ENCODE results near the gene BTBD9.

Gene BTBD9

DNA sequence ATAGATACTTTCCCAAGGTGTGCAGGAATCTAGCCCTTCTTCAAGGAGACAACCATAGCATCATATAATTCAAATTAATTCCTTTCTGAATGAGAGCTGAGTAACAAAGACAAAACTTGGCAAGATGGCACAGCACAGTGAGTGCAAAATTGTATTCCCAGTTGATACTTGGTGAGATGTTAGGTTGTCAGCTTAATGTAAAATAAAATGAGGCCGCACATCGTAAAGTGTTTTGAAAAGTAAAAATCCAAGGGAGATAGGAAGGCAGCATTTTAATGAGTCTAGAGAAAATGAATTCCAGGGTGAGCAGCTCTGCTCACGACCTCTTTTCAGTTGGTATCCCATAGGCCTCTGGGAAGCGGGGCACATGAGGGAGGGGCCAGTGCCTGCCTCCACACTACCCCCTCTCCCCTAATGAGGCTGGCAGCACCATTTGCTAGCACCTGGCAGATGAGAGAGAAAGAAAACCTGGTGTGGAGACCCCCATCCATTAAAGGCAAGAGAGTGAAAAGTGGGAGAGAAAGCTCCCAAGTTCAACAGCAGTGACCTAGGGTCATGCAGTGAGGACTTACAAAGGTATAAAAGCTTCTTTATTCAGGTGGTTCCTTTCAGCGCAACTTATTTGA, 158.4 kb downstream of the BTBD9 start:
- DNase-seq (ENCODE audit: low read depth) = no peak

DNA sequence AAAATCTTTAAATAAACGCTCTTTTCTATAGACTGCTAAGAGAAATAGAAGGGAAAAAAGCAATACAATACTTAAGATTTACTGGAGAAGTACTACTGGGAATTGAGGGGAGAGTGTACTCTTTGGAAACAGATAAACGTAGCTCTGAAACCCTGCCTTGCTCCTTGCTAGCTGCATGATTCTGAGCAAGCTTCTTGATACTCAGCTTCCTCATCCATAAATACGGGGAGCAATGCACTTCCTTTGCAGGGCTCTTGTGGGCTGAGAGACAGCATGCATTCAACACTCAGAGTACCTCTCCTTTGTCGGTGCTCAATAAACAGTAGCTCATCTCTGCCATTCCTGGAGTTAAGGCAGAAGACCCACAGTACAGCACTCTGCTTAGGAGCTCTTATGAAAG, 159.7 kb downstream of the BTBD9 start:
- DNase-seq (ENCODE audit: low read depth) = no peak

DNA sequence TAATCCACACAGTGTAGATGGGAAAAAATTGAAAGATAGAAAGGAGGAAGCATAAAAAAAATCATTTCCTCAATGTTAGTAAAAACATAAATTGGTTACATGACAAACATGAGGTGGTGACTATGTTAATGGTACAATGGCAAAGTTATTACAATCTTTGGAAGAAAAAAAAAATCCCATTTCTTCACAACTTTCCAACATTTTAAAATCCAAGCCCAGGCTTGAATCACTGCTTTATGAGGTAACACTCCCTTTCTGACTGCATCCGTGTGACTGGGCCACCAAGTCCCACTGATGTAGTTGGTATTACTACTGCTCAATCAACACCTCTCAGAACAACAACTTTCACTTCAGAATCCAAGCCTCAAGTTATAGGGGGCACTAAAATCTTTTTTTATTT, 160.4 kb downstream of the BTBD9 start:
- DNase-seq (ENCODE audit: low read depth) = no peak

DNA sequence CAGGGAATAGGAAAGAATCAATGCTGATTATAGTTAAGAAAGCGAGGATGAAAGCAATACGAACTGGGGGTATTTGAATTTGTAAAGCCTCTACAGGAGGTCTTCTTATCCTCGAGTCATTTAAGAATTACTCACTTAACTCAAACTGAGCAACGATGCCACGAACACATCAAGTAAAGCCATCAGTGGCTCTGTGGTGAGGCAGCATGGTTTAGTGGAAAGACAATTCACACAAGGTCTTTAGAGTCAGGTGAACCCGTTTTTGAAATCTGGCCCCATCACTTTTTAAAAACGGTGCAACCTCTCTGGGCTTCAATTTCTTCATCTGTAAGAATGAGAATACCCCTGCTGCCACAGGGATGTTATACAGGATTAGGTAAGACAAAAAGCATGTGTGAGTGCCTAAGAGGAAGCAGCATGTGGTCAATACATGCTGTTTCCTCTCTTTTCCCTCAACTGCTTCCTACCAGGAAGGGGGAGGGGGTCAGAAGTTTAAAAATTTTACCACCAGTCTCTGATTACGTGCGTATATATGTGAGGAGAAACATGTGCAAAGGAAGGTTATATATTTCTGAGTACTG, 162.0 kb downstream of the BTBD9 start:
- DNase-seq (ENCODE audit: low read depth) = no peak

DNA sequence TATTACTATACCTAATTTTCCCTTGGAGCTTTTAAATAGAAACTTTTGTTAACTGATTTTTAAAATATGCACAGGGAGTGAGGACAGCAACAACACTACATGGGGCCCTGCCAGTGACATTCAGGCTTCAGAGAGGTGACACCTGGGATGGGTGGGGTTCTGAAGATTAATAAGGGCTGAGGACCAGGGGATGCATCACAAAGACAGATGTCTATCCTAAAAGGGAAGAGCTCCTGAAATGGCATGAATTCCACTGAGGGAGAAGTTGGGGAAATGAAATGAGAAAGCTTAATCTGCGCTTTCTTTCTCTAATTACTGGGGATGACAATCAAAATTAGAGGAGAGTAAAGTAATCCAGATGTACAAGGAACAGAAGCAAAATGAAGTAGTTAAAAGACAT, 162.8 kb downstream of the BTBD9 start:
- no peak for DNase-seq (ENCODE audit: low read depth)

DNA sequence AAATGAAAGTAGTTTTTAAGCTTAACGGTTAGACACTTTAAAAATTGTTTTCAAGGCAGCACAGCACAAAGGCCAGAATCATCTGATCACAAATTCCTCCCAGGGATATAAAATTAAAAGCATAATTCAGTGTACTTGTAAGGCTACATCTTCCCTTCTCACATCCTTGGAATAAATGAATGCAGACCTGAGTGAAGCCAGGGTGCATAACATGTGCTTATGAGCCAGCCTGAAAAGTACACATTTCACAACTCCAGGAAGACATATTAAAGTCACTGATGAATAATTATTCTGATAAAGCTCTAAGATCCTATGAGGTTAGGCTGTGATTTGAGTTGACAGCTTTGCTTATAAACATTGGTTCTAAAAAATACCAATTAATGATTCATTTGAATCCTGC, 163.6 kb downstream of the BTBD9 start:
- no peak for DNase-seq (ENCODE audit: low read depth)

DNA sequence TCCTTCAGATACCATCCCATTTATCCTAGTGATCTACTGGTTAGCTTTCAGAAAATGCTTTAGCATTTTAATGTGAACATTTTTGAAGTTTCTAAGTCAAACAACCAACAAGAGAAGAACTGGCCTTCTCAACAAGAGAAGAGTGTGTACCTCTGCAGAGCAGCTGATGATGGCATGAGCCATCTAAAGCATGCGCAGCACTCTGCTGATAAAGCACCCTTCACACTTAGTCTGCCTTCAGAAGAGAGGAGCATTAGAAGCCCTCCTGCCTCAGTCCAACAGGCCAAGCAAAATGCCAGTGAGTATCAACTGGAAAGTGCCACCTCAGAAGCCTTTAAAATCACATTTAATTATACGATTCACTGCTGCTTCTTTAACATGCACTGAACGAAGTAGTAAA, 169.2 kb downstream of the BTBD9 start:
- no peak for DNase-seq (ENCODE audit: low read depth)

- no peak for DNase-seq (ENCODE audit: low read depth)
Observed at GRCh38 chr6:38467566-38467965, 172.2 kb downstream of the BTBD9 start.

- DNase-seq (ENCODE audit: low read depth) = peak; percentile 30
Observed at GRCh38 chr6:38460186-38460585, 179.5 kb downstream of the BTBD9 start.

DNA sequence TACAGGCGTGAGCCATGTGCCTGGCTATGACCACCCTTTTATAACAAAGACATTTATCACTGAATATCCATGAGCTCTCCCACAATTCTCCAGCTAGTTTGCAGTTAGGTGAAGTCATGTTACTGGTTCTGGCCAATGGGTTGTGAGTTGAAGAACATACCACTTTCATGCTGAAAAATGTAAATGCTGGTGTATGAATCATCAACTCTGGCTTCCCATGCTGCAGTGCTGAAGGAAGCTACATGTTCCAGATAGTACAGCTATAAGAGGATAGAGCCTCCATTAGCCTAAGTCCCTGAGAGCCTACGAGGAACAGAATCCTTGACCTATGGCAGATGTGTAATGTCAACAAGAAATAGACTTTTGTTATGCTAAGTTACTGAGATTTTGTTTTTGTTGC, 180.4 kb downstream of the BTBD9 start:
- no peak for DNase-seq (ENCODE audit: low read depth)

GRCh38 chr6:38453861-38454260, 185.9 kb downstream of the BTBD9 start:
- no peak for DNase-seq (ENCODE audit: low read depth)

GRCh38 chr6:38452816-38453660, 186.7 kb downstream of the BTBD9 start:
- no peak for DNase-seq (ENCODE audit: low read depth)

DNA sequence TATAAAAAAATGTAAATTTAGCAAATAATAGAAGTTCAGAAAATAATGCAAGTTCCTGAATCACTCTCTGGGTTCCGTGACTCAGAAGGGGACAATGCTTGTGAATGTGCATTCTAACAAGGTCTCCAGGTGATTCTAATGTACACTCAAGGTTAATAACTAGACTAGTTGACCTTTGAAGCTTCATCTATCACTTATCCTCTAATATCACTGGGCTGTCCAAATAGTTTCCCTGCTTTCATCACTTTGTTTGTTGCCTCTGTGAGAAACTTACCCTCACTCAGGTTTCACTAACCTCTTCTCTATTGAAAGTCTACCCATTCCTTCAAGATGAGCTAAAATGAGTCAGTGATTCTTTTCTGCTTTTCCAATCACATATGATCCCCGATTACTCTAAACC, 189.0 kb downstream of the BTBD9 start:
- no peak for DNase-seq (ENCODE audit: low read depth)

DNA sequence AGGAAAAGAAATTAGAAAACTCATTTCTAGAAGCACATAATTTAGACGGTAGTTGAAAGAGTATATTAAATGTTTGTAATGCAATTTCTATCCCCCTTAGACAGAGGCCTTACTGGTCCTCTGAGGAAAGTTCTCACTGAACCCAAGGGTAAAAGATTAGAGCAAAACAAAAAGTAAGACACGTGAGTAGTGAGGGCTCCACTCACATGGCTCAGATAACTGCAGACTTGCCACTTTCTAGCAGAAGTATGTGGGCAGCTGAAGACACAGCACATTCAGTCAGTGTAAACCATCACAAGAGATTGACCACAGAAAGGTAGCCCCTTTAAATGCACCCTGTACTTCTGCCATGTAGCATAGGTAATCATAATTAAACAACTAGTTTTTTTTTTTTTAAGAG, 193.8 kb downstream of the BTBD9 start:
- DNase-seq (ENCODE audit: low read depth) = no peak

DNA sequence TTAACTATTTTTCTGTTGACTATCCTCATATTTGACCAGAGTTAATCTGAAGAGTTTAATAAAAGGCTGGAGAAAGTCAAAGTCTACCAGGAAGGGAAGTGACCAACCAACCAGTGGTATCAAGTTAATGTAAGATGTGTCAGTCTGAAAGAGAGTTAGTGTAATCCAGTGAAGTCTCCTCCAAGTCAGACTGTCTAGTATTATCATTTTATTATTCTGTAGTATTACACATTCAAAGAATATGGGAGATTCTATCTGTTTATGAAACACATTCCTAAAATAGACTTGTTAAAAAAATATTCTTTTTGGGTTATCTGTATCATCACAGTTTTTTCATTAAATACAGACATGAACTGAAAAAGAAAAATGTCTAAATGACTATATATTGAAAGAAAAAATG, 194.4 kb downstream of the BTBD9 start:
- DNase-seq (ENCODE audit: low read depth) = no peak

- DNase-seq (ENCODE audit: low read depth) = no peak
Observed at GRCh38 chr6:38443352-38444144, 196.2 kb downstream of the BTBD9 start.

GRCh38 chr6:38438097-38438496, 201.6 kb downstream of the BTBD9 start:
- no peak for DNase-seq (ENCODE audit: low read depth)

GRCh38 chr6:38436726-38437465, 202.8 kb downstream of the BTBD9 start:
- DNase-seq (ENCODE audit: low read depth) = peak; percentile 26

DNA sequence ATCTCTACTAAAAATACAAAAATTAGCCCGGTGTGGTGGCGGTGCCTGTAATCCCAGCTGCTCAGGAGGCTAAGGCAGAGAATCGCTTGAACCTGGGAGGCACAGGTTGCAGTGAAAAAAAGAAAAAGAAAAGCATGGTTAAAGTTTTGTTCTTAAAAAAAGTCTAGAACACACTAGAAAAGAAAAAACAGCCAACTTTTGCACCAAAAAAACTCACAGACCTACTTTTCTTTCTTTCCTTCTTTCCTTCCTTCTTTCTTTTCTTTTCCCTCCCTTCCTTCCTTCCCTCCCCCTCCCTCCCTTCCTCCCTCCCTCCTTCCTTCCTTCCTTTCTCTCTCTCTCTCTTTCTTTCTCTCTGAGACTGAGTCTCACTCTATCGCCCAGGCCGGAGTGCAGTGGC, 204.4 kb downstream of the BTBD9 start:
- no peak for DNase-seq (ENCODE audit: low read depth)

DNA sequence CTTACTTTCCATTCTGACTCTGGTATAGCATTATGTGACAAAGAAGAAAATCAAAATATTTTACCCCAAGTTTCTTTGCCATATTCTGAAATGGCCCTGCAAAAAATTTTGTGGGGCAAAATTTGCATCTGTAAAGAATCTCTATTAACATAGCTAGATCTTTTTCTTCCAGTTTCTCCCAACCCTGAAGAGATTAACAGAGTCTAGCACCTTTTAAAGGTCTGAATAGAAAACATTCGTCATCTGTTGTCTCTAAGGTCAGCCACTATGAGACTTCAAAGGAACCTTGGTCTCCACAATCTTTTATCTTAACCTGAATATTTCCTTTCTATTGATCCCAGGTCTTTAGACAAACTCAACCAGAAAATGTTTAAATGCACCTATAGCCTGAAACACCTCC, 205.7 kb downstream of the BTBD9 start:
- DNase-seq (ENCODE audit: low read depth) = no peak

DNA sequence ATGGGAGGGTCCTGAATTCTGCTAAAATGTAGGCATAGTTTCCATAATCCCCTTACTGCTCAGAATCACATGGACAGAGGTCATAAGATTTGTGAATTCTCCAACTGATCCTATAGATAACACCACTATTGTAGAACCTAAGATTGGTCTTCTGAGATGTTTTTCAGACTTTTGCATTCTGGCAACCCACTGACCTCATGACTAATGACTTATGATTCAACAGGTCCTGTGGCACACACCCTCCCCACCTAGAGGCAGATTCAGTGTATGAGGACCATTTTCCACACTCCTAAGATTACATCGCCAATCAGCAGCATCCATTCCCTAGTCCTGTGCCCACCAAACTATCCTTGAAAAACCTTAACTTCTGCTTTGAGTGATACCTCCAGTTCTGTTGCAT, 207.2 kb downstream of the BTBD9 start:
- no peak for DNase-seq (ENCODE audit: low read depth)

DNA sequence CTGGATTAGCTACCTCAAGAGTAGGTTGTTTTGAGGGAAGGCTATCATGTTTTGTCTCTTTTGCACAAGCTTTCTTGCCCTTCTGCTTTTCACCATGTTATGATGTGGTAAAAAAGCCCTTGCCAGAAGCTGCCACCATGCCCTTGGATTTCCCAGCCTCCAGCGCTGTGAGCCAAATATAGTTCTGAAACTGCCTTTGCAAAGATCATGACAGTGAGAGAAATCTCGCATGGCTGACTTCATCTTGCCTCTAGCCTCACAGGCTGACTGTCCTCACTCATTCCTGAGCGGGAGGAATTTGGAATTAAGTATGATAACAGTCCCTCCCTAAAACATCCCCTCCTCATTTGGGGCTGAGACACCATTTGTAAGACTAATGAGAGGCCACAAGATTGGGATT, 207.7 kb downstream of the BTBD9 start:
- no peak for DNase-seq (ENCODE audit: low read depth)
